Vagina (tissue), 2 donors: ENCODE results near the gene GRIFIN. TPM values are rescaled to one million over a fixed set of nuclear protein-coding genes. Genes with fewer than 3 reads are reported as not detected.

Experiments used
- DNase-seq, 2 donors: peaks; one replicate each; pipeline ENCODE4 v3.0.0-alpha.2; 2017; ENCODE audit errors: extremely low spot score in 2 of 2
- H3K27ac ChIP-seq: fragments of 200-600 bp; sonication (generic); one replicate; pipeline ENCODE4 v1.5.1; 2019
- H3K27me3 ChIP-seq: fragments of 200-600 bp; sonication (generic); one replicate; pipeline ENCODE4 v1.5.1; 2019
- H3K36me3 ChIP-seq, 2 donors: fragments of 200-600 bp; sonication (generic); one replicate each; pipeline ENCODE4 v1.5.1; 2017 to 2019
- H3K4me1 ChIP-seq: fragments of 200-600 bp; sonication (generic); one replicate; pipeline ENCODE4 v1.5.1; 2019
- H3K4me3 ChIP-seq, 2 donors: fragments of 200-600 bp; sonication (generic); 1 replicate in 1 of 2; 2 replicates in 1 of 2; pipeline ENCODE4 v1.5.1; 2016 to 2019
- H3K9me3 ChIP-seq: fragments of 200-600 bp; sonication (generic); one replicate; pipeline ENCODE4 v1.5.1; 2019
- CTCF ChIP-seq, 3 experiments: fragments of 450-650 bp in 2 of 3; fragments of 200-600 bp in 1 of 3; sonication (generic) in 1 of 3; IDR thresholded peaks; one replicate each; pipeline ENCODE4 v1.5.1; 2017 to 2019; ENCODE audit warnings: antibody characterized with exemption in 3 of 3, mild to moderate bottlenecking in 2 of 3, moderate library complexity in 2 of 3
- POLR2A ChIP-seq, 2 donors: fragments of 450-650 bp; IDR thresholded peaks; one replicate each; pipeline ENCODE4 v1.6.1; 2017; ENCODE audit warnings: antibody characterized with exemption in 2 of 2, mild to moderate bottlenecking in 2 of 2, moderate library complexity in 2 of 2
- POLR2AphosphoS5 ChIP-seq, 2 donors: sonication (generic); formaldehyde crosslinking; IDR thresholded peaks; one replicate each; pipeline ENCODE4 v1.9.0; 2017; ENCODE audit warnings: antibody characterized with exemption in 2 of 2, mild to moderate bottlenecking in 2 of 2, low read depth in 1 of 2; ENCODE audit not compliant: insufficient read depth in 1 of 2
- intact Hi-C: fragments of 100-400 bp; cut with DNase I; formaldehyde crosslinking; loops from one replicate; pipeline ENCODE4 v1.15.1; 2023
- total RNA-seq: library from RNA; depleted of rRNA; stranded (reverse); fragments of >200 nt; gene quantifications from one replicate; pipeline ENCODE4 v1.2.3, GENCODE V29; 2016

The GRIFIN gene
- total RNA-seq, 1 donor from 2014 or later, result not detected

DNA sequence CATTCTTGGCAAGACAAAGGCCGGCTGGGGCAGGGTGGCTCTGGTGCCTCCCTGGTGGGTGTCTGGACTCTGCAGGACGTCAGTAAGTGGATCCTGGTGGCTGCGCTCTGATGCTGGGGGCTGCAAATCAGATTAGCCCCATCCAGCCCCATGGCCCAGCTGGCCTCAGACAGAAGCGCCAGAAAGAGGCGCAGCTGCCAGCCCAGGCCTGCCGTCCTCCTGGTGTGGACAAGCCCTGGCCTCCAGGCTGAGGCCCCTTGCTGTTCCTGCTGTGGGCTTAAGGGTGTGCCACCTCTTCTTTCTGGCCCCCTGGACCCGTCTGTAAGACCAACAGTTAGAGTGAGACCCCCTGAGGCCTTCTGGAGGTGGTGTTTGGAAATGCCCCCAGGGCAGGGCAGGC is 37.5 kb upstream of the GRIFIN start:
- no peaks in the 10 kb centered on the region for H3K9me3 ChIP-seq
- DNase-seq, result no peak
- no peak overlapping the region for H3K4me3 ChIP-seq
- intact Hi-C loops, result no loop called here
- H3K27ac ChIP-seq, result no peak overlapping the region
- H3K36me3 ChIP-seq, result no peaks in the 10 kb centered on the region
- no peaks in the 10 kb centered on the region for H3K27me3 ChIP-seq
- TF ChIP-seq CTCF (IDR thresholded peaks at IDR 0.05) (no peak), POLR2A (IDR thresholded peaks at IDR 0.05) (no peak), POLR2AphosphoS5 (IDR thresholded peaks at IDR 0.05; ENCODE audit: insufficient read depth in 1 of 2, low read depth in 1 of 2) (no peak)
- peaks cover 62% of the 10 kb centered on the region for H3K4me1 ChIP-seq

GRCh38 chr7:2512713-2513112 is 36.5 kb upstream of the GRIFIN start:
- H3K4me3 ChIP-seq, result no peak overlapping the region
- DNase-seq, result no peak
- H3K9me3 ChIP-seq, result no peaks in the 10 kb centered on the region
- no peaks in the 10 kb centered on the region for H3K27me3 ChIP-seq
- intact Hi-C loops, result no loop called here
- H3K27ac ChIP-seq, result no peak overlapping the region
- H3K4me1 ChIP-seq, result peaks cover 62% of the 10 kb centered on the region
- no peaks in the 10 kb centered on the region for H3K36me3 ChIP-seq
- TF ChIP-seq POLR2A (IDR thresholded peaks at IDR 0.05) (no peak), POLR2AphosphoS5 (IDR thresholded peaks at IDR 0.05; ENCODE audit: insufficient read depth in 1 of 2, low read depth in 1 of 2) (no peak), CTCF (IDR thresholded peaks at IDR 0.05) (no peak)

DNA sequence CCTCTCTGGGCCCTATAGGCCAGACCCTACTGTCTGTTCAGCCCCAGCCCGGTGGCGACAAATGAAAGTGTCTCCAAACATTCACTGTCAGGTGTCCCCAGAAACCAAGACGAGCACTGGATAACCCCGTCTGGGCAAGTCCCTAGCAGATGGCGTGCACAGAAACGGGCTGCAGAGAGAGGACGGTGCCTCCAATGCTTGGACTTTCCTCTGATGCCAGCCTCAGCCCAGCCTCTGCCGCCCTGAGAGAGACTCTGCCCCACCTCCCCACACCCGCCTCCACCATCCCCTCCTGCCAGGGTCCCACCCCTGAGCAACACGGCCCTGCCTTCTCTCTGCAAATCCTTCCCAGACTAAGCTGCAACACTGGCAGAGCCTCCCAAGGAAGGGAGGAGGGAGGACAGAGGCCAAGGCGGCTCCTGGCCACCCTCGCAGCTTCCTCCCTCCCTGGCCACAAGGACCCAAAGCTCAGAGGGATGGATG is 36.0 kb upstream of the GRIFIN start:
- Histone ChIP-seq H3K9me3 (no peaks in the 10 kb centered on the region), H3K4me3 (no peak overlapping the region), H3K36me3 (no peaks in the 10 kb centered on the region), H3K4me1 (peaks cover 57% of the 10 kb centered on the region), H3K27ac (peak overlapping the region; percentile 35), H3K27me3 (no peaks in the 10 kb centered on the region)
- intact Hi-C loops, result no loop called here
- no peak for DNase-seq
- TF ChIP-seq CTCF (IDR thresholded peaks at IDR 0.05) (no peak), POLR2A (IDR thresholded peaks at IDR 0.05) (no peak), POLR2AphosphoS5 (IDR thresholded peaks at IDR 0.05; ENCODE audit: insufficient read depth in 1 of 2, low read depth in 1 of 2) (no peak)

GRCh38 chr7:2511769-2512168 is 35.6 kb upstream of the GRIFIN start:
- H3K4me3 ChIP-seq, result no peak overlapping the region
- TF ChIP-seq POLR2A (IDR thresholded peaks at IDR 0.05) (no peak), POLR2AphosphoS5 (IDR thresholded peaks at IDR 0.05; ENCODE audit: insufficient read depth in 1 of 2, low read depth in 1 of 2) (no peak), CTCF (IDR thresholded peaks at IDR 0.05) (no peak)
- peak overlapping the region; percentile 35 for H3K27ac ChIP-seq
- no peaks in the 10 kb centered on the region for H3K36me3 ChIP-seq
- intact Hi-C loops, result no loop called here
- no peak for DNase-seq
- peaks cover 53% of the 10 kb centered on the region for H3K4me1 ChIP-seq
- H3K9me3 ChIP-seq, result no peaks in the 10 kb centered on the region
- H3K27me3 ChIP-seq, result no peaks in the 10 kb centered on the region

GRCh38 chr7:2510909-2511768 is 34.9 kb upstream of the GRIFIN start:
- Histone ChIP-seq H3K27ac (peak overlapping the region; percentile 44), H3K27me3 (no peaks in the 10 kb centered on the region), H3K4me1 (peaks cover 52% of the 10 kb centered on the region), H3K9me3 (no peaks in the 10 kb centered on the region), H3K36me3 (no peaks in the 10 kb centered on the region), H3K4me3 (no peak overlapping the region)
- intact Hi-C loops, result no loop called here
- no peak for TF ChIP-seq POLR2A (IDR thresholded peaks at IDR 0.05)
- peak in 1 of 2 donors; percentile 14 for TF ChIP-seq POLR2AphosphoS5 (IDR thresholded peaks at IDR 0.05; ENCODE audit: insufficient read depth in 1 of 2, low read depth in 1 of 2)
- no peak for DNase-seq
